ENCODE measurements around the gene RBFOX1. TPM values are rescaled to one million over a fixed set of nuclear protein-coding genes. Genes with fewer than 3 reads are reported as not detected.

RBFOX1 gene
- total RNA-seq, 4 donors from 2014 or later, result 1.0 to 3.4 TPM; not detected in 2

DNA sequence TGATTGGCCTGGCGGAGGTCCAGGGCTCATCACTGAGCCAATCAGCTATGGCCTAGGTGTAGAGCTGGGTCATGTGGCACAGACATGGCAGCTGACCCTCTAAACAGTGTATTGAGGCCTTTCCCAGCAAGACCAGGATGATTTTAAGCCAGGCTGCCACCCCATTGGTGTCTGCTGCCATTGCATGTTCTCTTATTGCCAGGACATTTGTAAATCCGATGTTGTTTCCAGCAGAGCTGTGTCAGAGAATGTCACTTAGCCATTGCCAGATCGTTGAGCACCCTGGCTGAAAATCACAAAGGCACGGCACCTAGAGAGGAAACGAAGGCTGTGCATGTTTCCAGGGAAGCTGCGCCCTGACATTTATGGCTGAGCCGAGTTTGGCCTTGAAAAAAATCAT is 33.4 kb downstream of the RBFOX1 start:
- no peaks in the 10 kb centered on the region for H3K9me3 ChIP-seq
- no peak overlapping the region for H3K4me3 ChIP-seq
- no peaks in the 10 kb centered on the region for H3K4me1 ChIP-seq
- H3K27me3 ChIP-seq, result no peaks in the 10 kb centered on the region
- no peak for DNase-seq
- H3K27ac ChIP-seq, result no peak overlapping the region
- H3K36me3 ChIP-seq, result no peaks in the 10 kb centered on the region
- TF ChIP-seq, protein P1, sequence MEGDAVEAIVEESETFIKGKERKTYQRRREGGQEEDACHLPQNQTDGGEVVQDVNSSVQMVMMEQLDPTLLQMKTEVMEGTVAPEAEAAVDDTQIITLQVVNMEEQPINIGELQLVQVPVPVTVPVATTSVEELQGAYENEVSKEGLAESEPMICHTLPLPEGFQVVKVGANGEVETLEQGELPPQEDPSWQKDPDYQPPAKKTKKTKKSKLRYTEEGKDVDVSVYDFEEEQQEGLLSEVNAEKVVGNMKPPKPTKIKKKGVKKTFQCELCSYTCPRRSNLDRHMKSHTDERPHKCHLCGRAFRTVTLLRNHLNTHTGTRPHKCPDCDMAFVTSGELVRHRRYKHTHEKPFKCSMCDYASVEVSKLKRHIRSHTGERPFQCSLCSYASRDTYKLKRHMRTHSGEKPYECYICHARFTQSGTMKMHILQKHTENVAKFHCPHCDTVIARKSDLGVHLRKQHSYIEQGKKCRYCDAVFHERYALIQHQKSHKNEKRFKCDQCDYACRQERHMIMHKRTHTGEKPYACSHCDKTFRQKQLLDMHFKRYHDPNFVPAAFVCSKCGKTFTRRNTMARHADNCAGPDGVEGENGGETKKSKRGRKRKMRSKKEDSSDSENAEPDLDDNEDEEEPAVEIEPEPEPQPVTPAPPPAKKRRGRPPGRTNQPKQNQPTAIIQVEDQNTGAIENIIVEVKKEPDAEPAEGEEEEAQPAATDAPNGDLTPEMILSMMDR (IDR thresholded peaks at IDR 0.05), result no peak
- no peak for TF ChIP-seq POLR2A (IDR thresholded peaks at IDR 0.05)

DNA sequence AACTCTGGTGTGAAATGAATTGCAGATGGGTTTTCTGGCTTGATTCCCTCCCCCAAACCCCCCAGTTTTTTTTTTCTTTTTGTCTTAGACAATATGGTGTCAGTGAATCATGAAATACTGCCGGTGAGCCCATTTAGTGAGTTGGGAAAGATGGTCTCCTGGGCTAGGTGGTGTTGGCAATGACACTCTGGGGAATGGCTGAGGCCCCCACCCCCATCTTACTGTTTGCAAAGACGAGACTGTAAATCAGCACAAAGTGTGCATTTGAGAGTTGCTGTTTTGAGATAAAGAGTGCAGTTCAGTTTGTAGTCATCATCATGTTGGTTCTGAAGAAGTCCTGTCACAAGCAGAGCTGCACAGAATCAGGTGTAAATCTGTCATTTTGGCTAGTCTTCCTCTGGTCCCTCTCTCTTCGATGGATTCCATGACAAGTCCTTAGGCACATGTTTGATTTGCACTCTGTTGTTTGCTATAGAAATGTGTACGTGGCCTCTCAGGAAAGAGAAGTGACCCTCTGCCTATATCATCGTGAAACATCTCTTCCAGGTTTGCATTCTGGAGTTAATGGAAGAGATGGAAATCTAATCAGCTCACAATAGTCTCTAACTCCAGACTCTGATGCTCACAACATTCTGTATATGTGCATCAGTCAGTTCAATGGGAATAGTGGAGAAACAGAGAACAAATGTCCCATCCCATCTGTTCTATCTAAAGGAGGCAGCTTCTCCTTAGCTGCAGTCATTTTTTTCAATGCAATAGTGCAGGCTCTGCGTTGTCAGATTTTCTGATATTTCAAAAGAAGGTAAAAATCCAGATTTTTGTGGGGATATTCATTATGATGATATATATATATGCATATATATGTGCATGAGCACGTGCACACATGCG is 34.6 kb downstream of the RBFOX1 start:
- no peak overlapping the region for H3K27ac ChIP-seq
- no peaks in the 10 kb centered on the region for H3K9me3 ChIP-seq
- DNase-seq, result no peak
- H3K4me3 ChIP-seq, result no peak overlapping the region
- no peaks in the 10 kb centered on the region for H3K4me1 ChIP-seq
- no peaks in the 10 kb centered on the region for H3K36me3 ChIP-seq
- TF ChIP-seq, protein P1 (IDR thresholded peaks at IDR 0.05), result no peak
- TF ChIP-seq POLR2A (IDR thresholded peaks at IDR 0.05), result no peak
- H3K27me3 ChIP-seq, result no peaks in the 10 kb centered on the region

GRCh38 chr16:7369204-7369603 is 36.6 kb downstream of the RBFOX1 start:
- no peaks in the 10 kb centered on the region for H3K4me1 ChIP-seq
- H3K27ac ChIP-seq, result no peak overlapping the region
- no peaks in the 10 kb centered on the region for H3K9me3 ChIP-seq
- H3K4me3 ChIP-seq, result no peak overlapping the region
- DNase-seq, result no peak
- no peaks in the 10 kb centered on the region for H3K36me3 ChIP-seq
- no peaks in the 10 kb centered on the region for H3K27me3 ChIP-seq
- TF ChIP-seq, protein P1 (IDR thresholded peaks at IDR 0.05), result no peak
- TF ChIP-seq POLR2A (IDR thresholded peaks at IDR 0.05), result no peak

- Histone ChIP-seq H3K4me3 (no peak overlapping the region), H3K36me3 (no peaks in the 10 kb centered on the region), H3K4me1 (no peaks in the 10 kb centered on the region), H3K9me3 (no peaks in the 10 kb centered on the region), H3K27ac (no peak overlapping the region), H3K27me3 (no peaks in the 10 kb centered on the region)
- no peak for TF ChIP-seq POLR2A (IDR thresholded peaks at IDR 0.05)
- TF ChIP-seq, protein P1 (IDR thresholded peaks at IDR 0.05), result no peak
- no peak for DNase-seq
These were observed 39.5 kb downstream of the RBFOX1 start for GRCh38 chr16:7372095-7372494.

DNA sequence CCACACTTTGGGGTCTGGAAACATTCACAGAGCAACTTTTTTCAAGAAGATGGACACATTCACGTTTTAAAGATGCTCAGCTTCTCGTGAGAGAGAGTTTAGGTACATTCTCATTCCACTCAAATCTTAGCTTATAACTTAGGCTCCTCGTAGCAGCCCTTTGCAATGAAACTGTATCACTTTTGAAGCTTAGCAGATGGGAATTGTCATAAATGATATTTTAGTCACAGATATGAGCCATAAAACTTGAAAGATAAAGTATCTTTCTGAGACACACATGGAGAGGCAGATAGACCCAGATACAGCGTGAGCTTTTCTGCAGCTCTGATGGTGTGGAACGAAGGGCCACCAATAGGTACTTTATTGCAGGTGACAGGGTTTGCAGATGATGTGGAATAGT is 41.1 kb downstream of the RBFOX1 start:
- H3K4me1 ChIP-seq, result no peaks in the 10 kb centered on the region
- H3K4me3 ChIP-seq, result no peak overlapping the region
- H3K27ac ChIP-seq, result no peak overlapping the region
- DNase-seq, result no peak
- H3K36me3 ChIP-seq, result no peaks in the 10 kb centered on the region
- no peaks in the 10 kb centered on the region for H3K27me3 ChIP-seq
- TF ChIP-seq POLR2A (IDR thresholded peaks at IDR 0.05), result no peak
- TF ChIP-seq, protein P1 (IDR thresholded peaks at IDR 0.05), result no peak
- no peaks in the 10 kb centered on the region for H3K9me3 ChIP-seq

All from Peyer's patch (tissue), 4 donors.